ENCODE results near the gene MYLK.
A peak's percentile ranks its signal among the peaks of the same experiment; 100 is the strongest.

Gene MYLK

DNA sequence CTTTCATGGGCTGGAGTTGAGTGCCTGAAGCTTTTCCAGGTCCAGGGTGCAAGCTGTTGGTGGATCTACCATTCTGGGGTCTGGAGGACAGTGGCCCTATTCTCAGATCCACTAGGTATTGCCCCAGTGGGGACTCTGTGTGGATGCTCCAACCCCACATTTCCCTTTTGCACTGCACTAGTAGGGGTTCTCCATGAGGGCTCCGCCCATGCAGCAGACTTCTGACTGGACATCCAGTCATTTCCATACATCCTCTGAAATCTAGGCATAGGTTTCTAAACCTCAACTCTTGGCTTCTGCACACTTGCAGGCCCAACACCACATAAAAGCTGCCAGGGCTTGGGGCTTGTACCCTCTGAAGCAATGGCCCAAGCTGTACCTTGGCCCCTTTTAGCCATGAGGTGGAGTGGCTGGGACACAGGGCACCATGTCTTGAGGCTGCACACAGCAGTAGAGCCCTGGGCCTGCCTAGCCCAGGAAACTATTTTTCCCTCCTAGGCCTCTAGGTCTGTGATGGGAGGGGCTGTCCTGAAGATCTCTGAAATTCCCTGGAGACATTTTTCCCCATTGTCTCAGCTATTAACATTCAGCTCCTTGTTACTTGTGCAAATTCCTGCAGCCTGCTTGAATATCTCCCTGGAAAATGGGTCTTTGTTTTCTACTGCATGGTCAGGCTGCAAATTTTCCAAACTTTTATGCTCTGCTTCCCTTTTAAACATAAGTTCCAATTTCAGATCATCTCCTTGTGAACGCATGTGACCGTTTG is 293.3 kb downstream of the MYLK start:
- DNase-seq (ENCODE audit: low spot score) = no peak

DNA sequence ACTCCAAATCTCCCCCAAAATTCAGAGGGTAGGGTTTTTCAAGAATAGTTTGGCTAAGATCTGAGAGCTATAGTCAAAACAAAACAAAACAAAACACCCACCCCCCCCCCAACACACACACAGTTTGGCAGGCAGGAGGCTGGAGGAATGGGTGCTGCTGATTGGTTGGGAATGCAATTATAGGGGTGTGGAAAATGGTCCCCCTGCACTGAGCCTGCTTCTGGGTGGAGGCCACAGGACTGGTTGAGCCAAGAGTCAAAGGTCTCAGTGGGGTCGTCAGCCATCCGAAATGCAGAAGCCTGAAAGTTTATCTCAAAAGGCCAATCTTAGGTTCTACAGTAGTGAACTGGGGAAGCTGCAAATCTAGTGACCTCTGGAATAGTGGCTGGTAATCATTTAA is 296.7 kb downstream of the MYLK start:
- no peak for DNase-seq (ENCODE audit: low spot score)

DNA sequence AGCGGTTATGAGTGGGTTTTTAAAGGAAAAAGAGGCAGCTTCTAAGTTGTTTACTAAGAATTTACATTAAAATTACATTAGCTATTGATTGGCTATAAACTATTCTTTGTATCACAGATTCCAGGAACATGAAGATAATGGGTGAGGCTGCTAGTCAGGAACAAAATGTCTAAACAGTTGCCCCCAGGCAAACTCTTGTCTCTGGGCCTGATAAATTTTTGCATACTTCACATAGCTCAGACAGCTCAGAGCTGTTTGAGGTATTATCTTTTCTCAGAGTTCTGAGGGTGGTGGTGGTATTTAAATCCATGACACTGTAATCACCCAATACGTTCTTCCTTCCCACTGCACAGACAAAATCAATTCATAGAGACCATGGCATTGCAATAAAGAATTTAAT is 297.2 kb downstream of the MYLK start:
- no peak for DNase-seq (ENCODE audit: low spot score)

DNA sequence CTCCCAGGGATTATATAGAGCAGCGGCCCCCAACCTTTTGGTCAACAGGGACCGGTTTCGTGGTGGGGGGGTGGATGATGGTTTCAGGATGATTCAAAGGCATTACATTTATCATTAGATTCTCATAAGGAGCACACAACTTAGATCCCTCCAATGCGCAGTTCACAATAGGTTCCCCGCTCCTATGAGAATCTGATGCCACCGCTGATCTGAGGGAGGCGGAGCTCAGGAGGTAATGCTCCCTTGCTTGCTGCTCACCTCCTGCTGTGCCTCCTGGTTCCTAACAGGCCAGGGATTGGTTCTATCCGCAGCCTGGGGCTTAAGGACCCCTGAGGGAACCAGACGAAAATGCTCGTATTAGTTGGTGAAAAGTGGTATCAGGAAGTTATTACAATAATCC is 298.0 kb downstream of the MYLK start:
- DNase-seq (ENCODE audit: low spot score) = peak; percentile 7

DNA sequence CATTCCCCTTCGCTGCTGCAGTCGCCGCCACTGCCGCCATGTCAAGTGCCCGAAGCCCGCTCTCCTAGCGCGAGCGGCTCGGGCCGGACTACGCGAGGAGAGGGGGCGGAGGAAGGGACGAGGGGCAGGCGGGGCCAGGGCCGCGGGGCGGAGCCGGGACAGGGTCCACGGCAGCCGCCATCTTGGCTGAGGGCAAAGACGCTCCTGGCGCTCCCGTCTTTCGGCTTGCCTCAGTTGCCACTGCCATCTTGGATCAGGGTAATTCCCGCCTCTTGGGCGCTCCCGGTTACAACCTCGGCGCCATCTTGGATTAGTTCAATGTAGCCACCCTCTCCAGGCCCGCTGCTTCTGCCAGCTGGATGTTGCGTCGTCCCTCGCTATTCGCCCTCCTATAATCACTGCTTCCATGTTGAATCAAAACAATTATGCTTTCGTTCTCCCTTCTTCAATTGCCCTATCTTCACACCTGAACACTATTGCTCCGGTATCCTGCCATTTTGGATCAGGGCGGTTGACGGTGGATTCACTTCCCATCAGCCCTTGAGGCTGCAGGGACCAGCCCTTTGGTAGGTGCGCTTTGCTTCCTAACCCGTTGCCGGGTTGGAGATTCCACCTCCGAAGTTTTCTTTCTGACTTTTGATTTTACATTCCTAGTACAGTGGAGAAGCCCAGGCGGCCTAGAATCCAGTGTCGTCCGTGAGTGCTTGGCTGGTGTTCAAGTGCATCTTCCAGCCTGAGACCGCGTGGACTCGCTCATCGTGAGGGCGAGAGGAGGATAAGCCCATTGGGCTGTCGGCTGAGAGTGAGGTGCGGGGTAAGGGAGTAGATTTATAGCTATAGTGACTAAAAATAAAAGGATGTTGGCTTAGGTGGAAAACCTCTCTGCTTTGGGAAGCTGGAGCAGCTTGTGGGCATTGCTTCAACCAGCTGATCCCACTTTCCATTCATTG is 298.9 kb downstream of the MYLK start, which contains the start of gene HACD2:
Gene HACD2 (minus strand): TSS at position 66 of the 950 bp plus-strand sequence. CDS start 26 bp downstream, at position 40.
- DNase-seq (ENCODE audit: low spot score) = peak; percentile 84

DNA sequence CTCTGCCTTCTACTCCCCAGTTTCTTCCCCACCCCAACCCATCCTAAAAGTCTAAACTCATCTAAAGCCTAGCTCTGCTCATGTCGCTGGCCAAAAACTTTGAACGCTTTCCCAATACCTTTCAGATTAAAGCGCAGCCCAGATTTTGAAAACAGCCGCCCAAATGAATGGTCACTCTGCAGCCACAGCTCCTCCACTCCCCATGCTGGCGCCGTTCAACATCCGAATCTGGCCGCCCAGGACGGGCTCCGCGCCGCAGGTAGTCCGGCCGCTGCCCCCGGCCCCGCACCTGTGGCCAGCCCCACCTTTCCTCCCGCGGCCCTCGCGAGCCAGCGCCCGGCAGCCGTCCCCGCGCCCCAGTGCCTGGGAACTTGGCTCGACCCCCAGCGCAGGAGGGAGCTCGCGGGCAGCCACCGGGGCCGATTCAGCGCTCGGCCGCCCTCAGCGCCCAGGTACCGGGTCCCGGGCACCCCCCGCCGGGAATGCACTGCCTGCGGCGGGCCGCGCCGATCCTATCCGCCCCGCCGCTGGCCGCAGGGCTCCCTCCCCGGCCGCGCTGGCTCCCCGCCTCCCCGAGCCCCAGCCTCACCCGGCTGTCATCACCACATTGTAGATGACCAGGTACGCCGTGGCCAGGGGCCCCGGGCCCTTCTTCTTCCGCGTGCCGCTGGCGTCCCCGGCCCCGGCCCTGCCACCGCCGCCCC is 299.7 kb downstream of the MYLK start:
- peak; percentile 39 for DNase-seq (ENCODE audit: low spot score)

DNA sequence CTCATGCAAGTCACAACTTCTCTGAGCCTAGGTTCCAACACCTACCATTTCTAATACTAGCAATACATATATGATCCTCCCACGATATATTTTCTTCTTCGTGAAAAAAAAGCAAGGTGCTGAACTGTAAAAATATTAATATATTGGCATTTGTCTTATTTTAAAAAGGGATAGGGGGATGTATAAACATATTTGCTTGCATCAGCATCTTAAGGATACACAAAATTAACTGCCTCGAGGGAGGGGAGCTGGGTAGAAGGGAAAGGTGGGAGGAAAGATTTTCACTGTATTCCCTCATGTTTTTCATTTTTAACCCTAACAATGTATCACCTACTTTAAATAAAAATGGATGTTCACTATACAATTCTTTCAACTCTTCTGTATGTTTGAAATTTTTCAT is 300.6 kb downstream of the MYLK start:
- no peak for DNase-seq (ENCODE audit: low spot score)

DNA sequence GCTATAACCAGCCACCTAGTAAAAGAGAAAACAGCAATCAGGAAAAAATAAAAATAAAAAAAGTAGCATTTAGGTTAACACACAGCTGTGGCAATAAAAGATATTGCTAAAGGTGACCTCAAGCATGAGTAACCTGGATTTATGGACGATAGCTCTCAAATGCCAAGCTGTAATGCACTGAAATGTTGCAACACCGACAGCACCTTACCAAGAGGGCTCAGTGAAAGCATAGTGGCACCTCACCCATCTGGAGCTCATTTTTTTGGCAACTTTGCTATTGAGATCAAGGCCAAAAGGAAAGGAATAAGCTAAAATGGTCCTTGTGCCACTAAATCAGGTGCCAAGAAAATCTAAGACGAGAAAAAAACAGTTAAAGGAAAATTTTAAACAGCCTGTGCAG is 301.8 kb downstream of the MYLK start:
- no peak for DNase-seq (ENCODE audit: low spot score)

DNA sequence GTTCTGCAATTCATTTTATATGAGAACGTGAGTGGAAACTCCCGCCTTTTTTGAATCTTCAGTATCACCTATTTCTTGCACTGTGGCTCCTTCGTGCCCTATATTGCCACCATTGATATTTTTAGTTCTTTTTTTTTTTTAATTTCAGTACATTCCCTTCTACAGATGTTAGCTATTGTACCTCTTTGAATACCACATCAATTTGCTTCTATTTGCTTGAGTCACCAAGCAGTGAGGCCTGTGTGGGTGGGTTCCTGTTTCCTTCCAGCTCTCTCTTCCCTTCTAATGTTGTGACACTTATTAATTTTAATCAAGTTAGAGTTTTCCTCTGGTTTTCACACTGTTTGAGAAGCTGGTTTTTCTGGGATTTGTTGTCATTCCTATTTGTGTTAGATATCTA is 308.0 kb downstream of the MYLK start:
- no peak for DNase-seq (ENCODE audit: low spot score)

DNA sequence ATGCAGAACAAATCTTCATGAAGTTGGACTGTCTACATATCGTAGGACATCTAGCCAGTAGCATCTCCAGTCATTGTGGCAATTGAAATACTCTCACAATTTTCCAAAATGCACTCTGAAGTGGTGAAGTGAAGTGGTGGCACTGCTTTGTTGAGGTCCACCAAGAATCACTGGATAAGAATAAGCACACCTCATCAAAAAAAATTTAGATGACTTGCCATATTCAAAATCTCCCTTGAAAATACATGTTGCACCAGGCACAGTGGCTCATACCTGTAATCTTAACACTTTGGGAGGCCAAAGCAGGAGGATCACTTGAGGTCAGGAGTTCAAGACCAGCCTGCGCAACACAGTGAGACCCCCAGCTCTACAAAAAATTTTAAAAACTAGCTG is 312.2 kb downstream of the MYLK start:
- no peak for DNase-seq (ENCODE audit: low spot score)

DNA sequence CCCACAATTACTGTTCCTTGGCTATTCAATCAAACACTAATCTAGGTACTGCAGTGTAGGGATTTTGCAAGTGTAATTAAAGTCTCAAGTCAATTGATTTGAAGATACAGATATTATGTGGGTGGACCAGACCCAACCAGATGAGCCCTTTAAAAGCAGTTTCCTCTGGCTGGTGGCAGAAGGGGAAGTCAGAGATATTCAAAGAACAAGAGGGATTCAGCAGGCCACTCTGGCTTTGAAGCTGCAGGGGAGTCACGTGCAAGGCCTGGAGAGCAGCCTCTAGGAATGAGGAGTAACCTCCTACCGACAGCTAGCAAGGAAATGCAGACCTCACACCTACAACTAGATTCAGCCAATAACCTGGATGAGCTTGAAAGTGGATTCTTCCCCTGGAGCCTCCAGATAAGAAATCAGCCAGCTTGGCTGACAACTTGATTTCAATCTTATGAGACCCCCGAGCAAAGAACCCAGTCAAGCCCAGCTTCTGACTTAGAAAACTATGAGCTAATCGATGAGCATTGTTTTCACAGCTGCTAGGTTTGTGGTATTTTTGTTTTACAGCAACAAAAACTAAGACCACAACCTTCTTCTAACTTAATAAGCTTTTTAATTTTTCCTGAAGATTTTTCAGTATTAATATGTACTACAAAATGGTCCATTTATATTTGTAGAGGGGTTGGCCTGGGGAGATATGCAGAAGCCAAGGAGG is 312.7 kb downstream of the MYLK start:
- DNase-seq (ENCODE audit: low spot score) = no peak

DNA sequence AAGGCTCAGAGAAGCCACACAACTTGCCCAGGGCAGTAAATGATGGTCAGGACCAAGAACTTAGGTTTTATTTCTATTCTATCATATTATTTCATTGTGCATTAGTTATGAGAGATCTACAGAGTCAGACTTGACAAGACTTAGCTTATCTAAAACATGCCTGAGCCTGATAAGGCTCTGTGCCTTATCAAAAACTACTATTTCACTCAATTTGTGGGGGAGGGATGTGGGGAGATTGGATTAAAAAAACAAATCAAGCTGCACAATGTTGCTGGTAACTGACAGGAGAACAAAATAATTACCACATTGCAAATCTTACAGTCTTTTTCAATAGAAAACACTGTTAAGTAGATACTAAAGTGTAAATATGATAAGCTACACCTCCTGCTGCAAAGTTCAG is 315.3 kb downstream of the MYLK start:
- DNase-seq (ENCODE audit: low spot score) = no peak

DNA sequence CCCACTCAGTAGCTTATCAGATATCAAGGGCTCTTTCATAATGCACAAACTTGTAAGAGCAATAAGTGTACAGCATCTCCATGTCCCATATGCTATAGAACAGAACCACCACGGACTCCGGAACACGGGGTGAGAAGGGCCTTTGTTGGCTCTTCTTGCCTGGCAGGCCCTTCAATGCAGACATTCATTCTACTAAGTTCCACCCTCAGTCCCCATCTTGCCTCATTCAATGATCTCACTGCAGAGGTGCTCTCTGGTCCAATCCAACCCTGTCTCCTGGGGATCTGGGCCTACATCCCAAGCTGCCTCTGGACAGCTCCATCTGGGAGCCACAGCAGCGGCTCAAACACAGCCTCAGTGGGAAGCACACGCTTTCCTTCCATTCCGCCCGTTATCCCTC is 316.1 kb downstream of the MYLK start:
- DNase-seq (ENCODE audit: low spot score) = no peak

DNA sequence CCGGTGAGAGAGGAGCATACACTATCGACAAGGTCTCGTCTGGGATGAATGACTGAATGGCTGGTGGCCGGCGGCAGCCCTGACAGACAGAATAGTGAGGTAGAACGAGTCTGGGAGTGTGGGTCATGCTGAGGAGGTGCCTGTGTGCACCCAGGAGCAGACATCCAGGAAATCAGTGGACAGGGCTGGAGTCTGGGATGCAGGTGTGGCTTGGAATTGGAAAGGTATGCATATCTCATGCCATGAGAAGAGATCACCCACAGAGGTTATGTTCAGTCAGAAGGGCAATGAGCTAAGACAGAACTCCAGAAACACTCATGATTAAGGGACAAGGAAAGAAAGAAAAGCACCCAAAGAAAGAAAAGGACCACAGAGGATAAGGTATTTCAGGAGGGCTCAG is 320.1 kb downstream of the MYLK start:
- no peak for DNase-seq (ENCODE audit: low spot score)

DNA sequence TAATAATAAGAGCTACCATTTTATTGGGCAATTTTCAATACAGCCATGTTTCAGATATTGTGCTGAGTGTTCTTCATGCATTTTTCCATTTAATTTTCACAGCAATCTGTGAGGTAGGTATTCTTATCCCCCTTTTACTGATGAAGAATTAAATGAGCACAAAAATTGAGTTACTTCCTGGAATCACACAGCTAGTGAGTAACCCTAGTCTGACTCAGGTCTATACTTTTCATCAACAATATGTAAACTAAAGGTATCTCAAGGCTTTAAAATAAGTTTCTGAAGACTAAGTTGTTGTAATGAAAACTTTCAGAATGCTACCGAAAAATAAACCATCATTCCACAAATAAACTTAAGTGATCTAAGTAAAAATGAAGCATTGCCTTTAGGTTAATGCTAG is 321.6 kb downstream of the MYLK start:
- no peak for DNase-seq (ENCODE audit: low spot score)

DNA sequence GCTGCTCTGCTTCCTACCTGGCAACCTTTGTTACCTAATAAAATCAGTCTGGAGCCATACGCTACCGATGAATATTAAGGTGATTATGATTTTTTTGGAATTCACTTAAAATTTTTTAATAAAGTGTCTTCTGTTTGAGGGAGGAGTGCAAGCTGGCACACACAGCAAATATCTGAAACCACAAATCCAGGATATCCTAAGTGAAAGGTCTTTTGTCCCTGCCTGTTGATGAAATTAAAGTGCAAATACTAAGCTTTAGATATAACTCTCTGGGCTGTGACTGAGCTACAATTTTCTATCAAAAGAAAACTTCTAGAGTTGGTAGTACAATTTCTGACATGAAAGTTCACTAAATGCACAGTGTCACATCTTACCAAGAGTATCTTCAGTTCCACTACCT is 322.9 kb downstream of the MYLK start:
- no peak for DNase-seq (ENCODE audit: low spot score)

All from hepatic stellate cell (primary cell).